Measurements from ENCODE around the gene GPR4.

Gene GPR4

GRCh38 chr19:45547211-45547770, 54.7 kb downstream of the GPR4 start:
- no peak for DNase-seq

DNA sequence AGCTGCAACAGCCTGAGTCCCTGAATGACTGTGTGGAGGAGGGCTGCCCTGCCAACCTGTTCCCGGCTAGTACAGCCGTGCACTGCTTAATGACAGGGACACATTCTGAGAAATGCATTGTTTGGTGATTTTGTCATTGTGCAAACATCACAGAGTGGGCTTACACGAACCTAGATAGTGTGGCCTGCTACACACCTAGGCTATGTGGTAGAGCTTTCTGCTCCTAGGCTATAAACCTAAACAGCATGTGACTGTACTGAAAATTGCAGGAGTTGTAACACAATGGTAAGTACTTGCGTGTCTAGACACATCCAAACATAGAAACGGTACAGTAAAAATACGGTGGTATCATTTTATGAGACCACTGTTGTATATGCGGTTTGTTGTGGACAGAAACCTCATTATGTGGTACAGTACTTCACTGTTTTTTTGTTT, 59.8 kb downstream of the GPR4 start:
- no peak for DNase-seq

Data from effector CD4-positive, alpha-beta T cell (primary cell).